NK-92 (cell line): ENCODE results near the gene VPS35L.

Experiments
- DNase-seq: peaks from one replicate; lab custom pipeline; 2025; ENCODE audit not compliant: unreplicated experiment; lab: John Stamatoyannopoulos, UW

Gene VPS35L

GRCh38 chr16:19688396-19689024, 133.0 kb downstream of the VPS35L start:
- no peak for DNase-seq

- no peak for DNase-seq
These were observed 133.8 kb downstream of the VPS35L start for GRCh38 chr16:19689342-19689741.

- no peak for DNase-seq
These were observed 134.7 kb downstream of the VPS35L start for GRCh38 chr16:19690196-19690595.

GRCh38 chr16:19691161-19691711, 135.7 kb downstream of the VPS35L start:
- DNase-seq: no peak

- DNase-seq: no peak
These were observed 139.5 kb downstream of the VPS35L start for GRCh38 chr16:19694989-19695388.

- DNase-seq: no peak
These were observed 140.8 kb downstream of the VPS35L start for GRCh38 chr16:19696328-19696727.

- DNase-seq: no peak
These were observed 141.5 kb downstream of the VPS35L start for GRCh38 chr16:19696961-19697360.

- DNase-seq: no peak
These were observed 142.3 kb downstream of the VPS35L start for GRCh38 chr16:19697756-19698318.

GRCh38 chr16:19698480-19699465, 143.3 kb downstream of the VPS35L start:
- DNase-seq: no peak

- no peak for DNase-seq
These were observed 144.0 kb downstream of the VPS35L start for GRCh38 chr16:19699472-19699871.

GRCh38 chr16:19700319-19700781, 144.8 kb downstream of the VPS35L start:
- no peak for DNase-seq

- DNase-seq: no peak
These were observed 145.6 kb downstream of the VPS35L start for GRCh38 chr16:19701091-19701490.

GRCh38 chr16:19703172-19703889, 147.8 kb downstream of the VPS35L start:
- DNase-seq: no peak

GRCh38 chr16:19704321-19705145, 149.0 kb downstream of the VPS35L start:
- DNase-seq: no peak

- DNase-seq: no peak
These were observed 149.6 kb downstream of the VPS35L start for GRCh38 chr16:19705146-19705501.

GRCh38 chr16:19705843-19706242, 150.3 kb downstream of the VPS35L start:
- DNase-seq: no peak

GRCh38 chr16:19706846-19707245, 151.3 kb downstream of the VPS35L start:
- no peak for DNase-seq

- DNase-seq: no peak
These were observed 152.2 kb downstream of the VPS35L start for GRCh38 chr16:19707569-19708295.
